RWPE2 (cell line): Measurements from ENCODE around the gene MYOM3.
A peak's percentile ranks its signal among the peaks of the same experiment; 100 is the strongest.
"Not testable (repeated sequence)": the region's sequence is repeated elsewhere in the genome, so short reads cannot be mapped to it uniquely, and the experiment has no call there.

ENCODE experiments used
- ATAC-seq: fragments of 200-7000 bp; cut with Tn5 transposase; 3 replicates; pipeline ENCODE4 v1.9.1; 2021; ENCODE audit warnings: low read depth
- DNase-seq: peaks from one replicate; pipeline ENCODE4 v3.0.0-alpha.2; 2020; ENCODE audit warnings: low spot score
- H3K27ac ChIP-seq: fragments of 450-650 bp; 2 replicates; pipeline ENCODE4 v1.5.1; 2017; ENCODE audit warnings: mild to moderate bottlenecking; ENCODE audit not compliant: poor library complexity, severe bottlenecking
- H3K27me3 ChIP-seq: fragments of 250-450 bp; sonication (Bioruptor Pico); 2 replicates; pipeline ENCODE4 v1.5.1; 2021; ENCODE audit warnings: mild to moderate bottlenecking, moderate library complexity; ENCODE audit not compliant: insufficient read depth, poor library complexity, severe bottlenecking
- H3K36me3 ChIP-seq: fragments of 250-450 bp; sonication (Bioruptor Pico); 2 replicates; pipeline ENCODE4 v1.5.1; 2020; ENCODE audit warnings: low read depth, mild to moderate bottlenecking, moderate library complexity
- H3K4me1 ChIP-seq: fragments of 250-450 bp; sonication (Bioruptor Pico); 2 replicates; pipeline ENCODE4 v1.5.1; 2021; ENCODE audit warnings: mild to moderate bottlenecking, moderate library complexity; ENCODE audit not compliant: insufficient read depth, poor library complexity, severe bottlenecking
- H3K4me3 ChIP-seq: fragments of 250-450 bp; sonication (Bioruptor Pico); 2 replicates; pipeline ENCODE4 v1.5.1; 2021; ENCODE audit warnings: mild to moderate bottlenecking, moderate library complexity; ENCODE audit not compliant: severe bottlenecking
- H3K9me3 ChIP-seq: fragments of 250-450 bp; sonication (Bioruptor Pico); 2 replicates; pipeline ENCODE4 v1.5.1; 2021; ENCODE audit warnings: mild to moderate bottlenecking, moderate library complexity; ENCODE audit not compliant: severe bottlenecking
- CTCF ChIP-seq: fragments of 450-650 bp; IDR thresholded peaks from one replicate; pipeline ENCODE4 v1.5.1; 2017; ENCODE audit warnings: mild to moderate bottlenecking, moderate library complexity; ENCODE audit not compliant: poor library complexity, severe bottlenecking

The MYOM3 gene

GRCh38 chr1:24048205-24048869 lies 63.6 kb downstream of the MYOM3 start:
- ATAC-seq (peak; percentile 34), DNase-seq (no peak)
- H3K27ac ChIP-seq: peak overlapping the region; percentile 67

GRCh38 chr1:24047110-24047477 lies 64.8 kb downstream of the MYOM3 start:
- Histone ChIP-seq H3K27ac (peak overlapping the region; percentile 67), H3K4me1 (peaks cover 25% of the 10 kb centered on the region), H3K27me3 (no peaks in the 10 kb centered on the region), H3K4me3 (no peak overlapping the region), H3K9me3 (no peaks in the 10 kb centered on the region), H3K36me3 (no peaks in the 10 kb centered on the region)
- TF ChIP-seq CTCF: no peak
- DNase-seq (no peak), ATAC-seq (peak; percentile 57; the same call in 2 of the 3 replicates)

More at GRCh38 chr1:24048205-24048869, 63.6 kb downstream of the MYOM3 start:
- H3K4me3 ChIP-seq: no peak overlapping the region
- peaks cover 25% of the 10 kb centered on the region for H3K4me1 ChIP-seq
- no peaks in the 10 kb centered on the region for H3K9me3 ChIP-seq
- no peak for TF ChIP-seq CTCF
- no peaks in the 10 kb centered on the region for H3K27me3 ChIP-seq
- no peaks in the 10 kb centered on the region for H3K36me3 ChIP-seq

- TF ChIP-seq CTCF: no peak
- ATAC-seq: no peak
- Histone ChIP-seq H3K27me3 (no peaks in the 10 kb centered on the region), H3K36me3 (no peaks in the 10 kb centered on the region), H3K4me3 (no peak overlapping the region), H3K9me3 (no peaks in the 10 kb centered on the region), H3K4me1 (peaks cover 25% of the 10 kb centered on the region), H3K27ac (peak overlapping the region; percentile 67)
- no peak for DNase-seq
Measured at GRCh38 chr1:24045771-24046170, 66.2 kb downstream of the MYOM3 start.

GRCh38 chr1:24044672-24045071 lies 67.3 kb downstream of the MYOM3 start:
- not testable (repeated sequence) for H3K36me3 ChIP-seq, H3K9me3 ChIP-seq, H3K27ac ChIP-seq, DNase-seq, H3K27me3 ChIP-seq, H3K4me3 ChIP-seq, ATAC-seq
- H3K4me1 ChIP-seq: peaks cover 25% of the 10 kb centered on the region

GRCh38 chr1:24043345-24044032 lies 68.4 kb downstream of the MYOM3 start:
- no peak for DNase-seq
- H3K4me3 ChIP-seq: no peak overlapping the region
- TF ChIP-seq CTCF: no peak
- no peaks in the 10 kb centered on the region for H3K27me3 ChIP-seq
- peaks cover 23% of the 10 kb centered on the region for H3K4me1 ChIP-seq
- no peaks in the 10 kb centered on the region for H3K36me3 ChIP-seq
- no peak overlapping the region for H3K27ac ChIP-seq
- ATAC-seq: no peak
- H3K9me3 ChIP-seq: no peaks in the 10 kb centered on the region
